Femur (tissue), 1 donor: ENCODE measurements around the gene TM9SF4.
A peak's percentile ranks its signal among the peaks of the same experiment; 100 is the strongest.

ENCODE experiments used
- DNase-seq: peaks from one replicate; pipeline ENCODE4 v3.0.0-alpha.2; 2017

The TM9SF4 gene

GRCh38 chr20:32109392-32110172, at the start of gene TM9SF4:
Gene TM9SF4 (plus strand): TSS chr20:32109714. CDS start chr20:32109741, 27 bp downstream.
- peak; percentile 94 for DNase-seq

- DNase-seq = peak; percentile 63
Measured at GRCh38 chr20:32062776-32063170, 46.7 kb upstream of the TM9SF4 start.

GRCh38 chr20:32063695-32064094, 45.8 kb upstream of the TM9SF4 start:
- no peak for DNase-seq

GRCh38 chr20:32064667-32065066, 44.8 kb upstream of the TM9SF4 start:
- no peak for DNase-seq

- DNase-seq = no peak
Measured at GRCh38 chr20:32067234-32067821, 42.2 kb upstream of the TM9SF4 start.

- DNase-seq = no peak
Measured at GRCh38 chr20:32068174-32068573, 41.3 kb upstream of the TM9SF4 start.

GRCh38 chr20:32069711-32070110, 39.8 kb upstream of the TM9SF4 start:
- no peak for DNase-seq

- DNase-seq = no peak
Measured at GRCh38 chr20:32070282-32070681, 39.2 kb upstream of the TM9SF4 start.

GRCh38 chr20:32070690-32071213, 38.8 kb upstream of the TM9SF4 start:
- no peak for DNase-seq

- no peak for DNase-seq
Measured at GRCh38 chr20:32071395-32072167, 37.9 kb upstream of the TM9SF4 start.

GRCh38 chr20:32072168-32072750, 37.3 kb upstream of the TM9SF4 start:
- DNase-seq = no peak

GRCh38 chr20:32075534-32075933, 34.0 kb upstream of the TM9SF4 start:
- no peak for DNase-seq

- no peak for DNase-seq
Measured at GRCh38 chr20:32077190-32077589, 32.3 kb upstream of the TM9SF4 start.

GRCh38 chr20:32078322-32078721, 31.2 kb upstream of the TM9SF4 start:
- no peak for DNase-seq

- DNase-seq = no peak
Measured at GRCh38 chr20:32078791-32079190, 30.7 kb upstream of the TM9SF4 start.

GRCh38 chr20:32079655-32080109, 29.8 kb upstream of the TM9SF4 start:
- DNase-seq = no peak

GRCh38 chr20:32080783-32081182, 28.7 kb upstream of the TM9SF4 start:
- DNase-seq = no peak

GRCh38 chr20:32083469-32083868, 26.0 kb upstream of the TM9SF4 start:
- DNase-seq = no peak

- no peak for DNase-seq
Measured at GRCh38 chr20:32087070-32087469, 22.4 kb upstream of the TM9SF4 start.

GRCh38 chr20:32088759-32089158, 20.8 kb upstream of the TM9SF4 start:
- DNase-seq = no peak

GRCh38 chr20:32089637-32090362, 19.7 kb upstream of the TM9SF4 start:
- DNase-seq = no peak

GRCh38 chr20:32091888-32092346, 17.6 kb upstream of the TM9SF4 start:
- DNase-seq = peak; percentile 77
